Hematopoietic multipotent progenitor cell (in vitro differentiated cells): ENCODE data around the gene SYNDIG1. TPM values are rescaled to one million over a fixed set of nuclear protein-coding genes. Genes with fewer than 3 reads are reported as not detected.

ENCODE experiments used
- DNase-seq, 3 donors: peaks; one replicate each; pipeline ENCODE4 v3.0.0-alpha.2; 2011 to 2015; ENCODE audit warnings: low read depth in 2 of 3, low spot score in 2 of 3
- total RNA-seq: library from RNA; depleted of rRNA; stranded (reverse); fragments of >200 nt; gene quantifications from one replicate; pipeline ENCODE4 v1.2.3, GENCODE V29; 2012

SYNDIG1 gene
- total RNA-seq, 1 donor: under 0.01 TPM

DNA sequence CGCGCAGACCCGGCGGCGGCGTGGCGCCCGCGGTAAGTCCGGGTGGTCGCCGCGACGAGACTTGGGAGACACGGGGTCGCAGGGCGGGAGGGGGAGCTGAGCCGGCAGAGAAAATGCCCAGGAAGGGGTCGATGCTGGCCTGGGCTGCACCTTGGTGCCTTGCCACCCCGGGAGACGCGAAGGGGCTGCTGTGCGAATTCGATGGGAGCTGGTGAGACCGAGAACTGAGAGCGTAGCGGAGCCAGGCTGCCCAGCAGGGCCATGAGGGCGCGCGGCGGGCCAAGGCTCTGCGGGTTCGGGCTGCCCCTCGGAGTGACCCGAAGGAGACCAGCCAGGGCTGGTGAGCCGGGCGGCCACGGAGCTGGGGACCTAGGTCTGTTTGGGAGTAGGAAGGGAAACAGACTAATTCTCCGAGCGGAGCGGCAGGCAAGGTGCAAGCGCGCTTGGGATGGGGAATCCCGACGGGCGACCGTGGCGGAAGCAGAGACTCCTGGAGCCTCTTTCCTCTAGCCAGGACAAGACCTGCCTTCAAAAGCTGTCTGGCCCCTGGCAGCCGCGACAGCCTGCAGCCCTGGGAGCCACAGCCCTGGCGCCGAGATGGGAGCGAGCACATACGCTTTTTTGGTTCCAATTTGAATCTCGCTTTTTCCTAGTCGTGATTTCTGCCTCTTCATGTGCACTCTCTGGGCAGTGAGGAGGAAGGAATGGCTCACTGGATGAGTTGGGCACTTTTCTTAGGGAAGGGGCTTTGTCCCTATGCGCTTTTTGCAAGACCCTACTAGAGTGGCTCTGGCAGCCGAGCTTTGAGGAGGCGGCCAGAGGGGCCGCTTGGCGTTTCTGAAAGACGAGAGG lies 691 bp downstream of the SYNDIG1 start:
- DNase-seq: peak in 1 of 3 donors; percentile 21

DNA sequence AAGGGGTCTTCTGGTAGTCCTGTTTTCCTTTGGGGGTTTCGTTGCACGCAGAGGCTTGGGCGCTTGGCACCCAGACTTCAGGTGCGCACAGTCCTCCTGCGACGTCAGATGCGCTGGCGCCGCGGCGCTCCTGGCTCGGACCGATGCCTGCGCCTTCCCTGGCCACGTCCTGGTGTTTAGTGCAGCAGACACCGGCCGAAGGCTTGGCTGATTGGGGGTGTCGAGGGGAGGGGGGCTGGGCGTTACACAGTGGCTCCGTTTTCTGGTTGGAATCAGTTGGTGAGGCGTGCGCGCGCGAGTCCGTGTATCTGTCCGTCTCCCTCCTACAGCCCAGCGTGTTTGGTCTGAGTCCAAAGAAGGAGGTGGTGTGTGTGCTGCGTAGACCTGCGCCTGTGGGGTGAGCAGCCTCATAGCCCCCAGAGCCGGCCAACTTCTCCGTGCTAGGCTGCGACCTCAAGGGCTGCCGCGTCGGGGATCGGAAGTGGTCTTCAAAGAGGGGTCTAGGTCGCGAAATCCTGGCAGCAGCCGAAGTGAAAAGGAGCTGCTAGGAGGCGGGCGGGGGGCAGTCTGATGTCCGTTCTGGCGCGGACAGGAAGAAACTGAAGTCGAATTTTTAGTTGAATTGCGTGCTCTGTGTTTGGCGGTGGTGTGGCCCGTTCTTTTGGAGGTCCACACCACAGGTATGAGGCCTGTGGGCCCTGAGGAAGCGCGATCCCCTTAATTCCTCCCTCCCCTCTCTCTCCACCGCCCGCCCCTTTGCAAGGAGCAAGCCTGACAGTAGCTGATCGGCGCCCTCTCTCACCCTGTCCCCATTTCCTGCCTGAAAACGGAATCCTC lies 1.5 kb downstream of the SYNDIG1 start:
- DNase-seq: no peak

DNA sequence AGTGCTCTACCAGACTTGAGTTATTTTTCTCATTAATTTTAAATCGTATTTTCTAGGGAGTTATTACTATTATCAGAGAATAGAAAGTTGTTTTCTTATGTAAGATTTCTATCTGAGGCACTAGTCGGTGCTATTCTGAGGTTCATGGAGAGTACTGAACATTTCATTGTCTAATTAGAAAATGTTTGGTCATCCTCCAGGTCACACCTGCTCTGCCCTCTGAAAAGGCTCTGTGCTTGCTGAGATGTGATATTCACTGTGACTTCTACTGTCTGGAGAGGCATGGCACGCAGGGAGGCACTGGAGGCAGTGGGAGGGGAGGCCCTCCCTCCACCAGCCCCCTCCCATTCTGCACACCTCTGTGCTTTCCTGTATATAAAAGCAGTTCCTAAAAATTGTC lies 3.0 kb downstream of the SYNDIG1 start:
- DNase-seq: no peak

DNA sequence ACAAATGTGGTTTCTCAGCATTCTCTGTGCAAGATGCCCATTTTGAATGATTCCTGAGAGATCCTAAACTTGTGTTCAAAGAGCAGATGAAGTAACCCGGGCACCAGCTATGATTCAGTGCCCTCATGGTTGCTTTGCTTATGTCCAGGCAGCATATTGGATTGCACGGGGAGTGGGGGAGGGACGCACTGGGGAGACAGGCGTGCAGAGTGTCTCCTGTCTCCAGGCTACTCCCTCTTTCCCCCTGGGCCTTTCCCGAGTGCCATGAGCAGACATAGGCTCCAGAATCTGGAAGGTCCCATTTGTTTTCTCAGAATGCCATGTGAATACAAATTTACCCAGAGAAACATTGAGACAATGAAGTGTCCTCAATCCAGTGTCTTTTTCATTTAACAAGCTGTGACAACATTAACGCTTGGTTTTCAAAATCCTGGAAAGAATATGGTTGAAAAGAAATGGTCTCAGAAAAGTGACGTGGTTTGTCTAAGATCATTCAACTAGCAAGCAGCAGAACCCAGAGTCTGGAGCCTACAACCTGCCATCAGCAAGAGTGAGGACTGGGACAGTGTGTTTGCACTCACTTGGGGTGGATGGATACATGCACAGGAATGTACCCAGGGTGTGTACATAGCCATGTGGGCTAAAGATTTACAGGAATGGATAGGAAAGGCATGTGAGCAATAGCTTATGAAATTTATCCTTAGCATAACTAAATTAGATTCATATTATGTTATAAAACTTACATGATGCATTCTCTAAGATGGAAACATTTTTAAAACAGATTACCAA lies 4.2 kb downstream of the SYNDIG1 start:
- DNase-seq: no peak

GRCh38 chr20:24477831-24478547 lies 8.6 kb downstream of the SYNDIG1 start:
- no peak for DNase-seq

GRCh38 chr20:24478584-24478983 lies 9.2 kb downstream of the SYNDIG1 start:
- no peak for DNase-seq

GRCh38 chr20:24479106-24479505 lies 9.7 kb downstream of the SYNDIG1 start:
- DNase-seq: no peak

GRCh38 chr20:24479595-24479994 lies 10.2 kb downstream of the SYNDIG1 start:
- no peak for DNase-seq

DNA sequence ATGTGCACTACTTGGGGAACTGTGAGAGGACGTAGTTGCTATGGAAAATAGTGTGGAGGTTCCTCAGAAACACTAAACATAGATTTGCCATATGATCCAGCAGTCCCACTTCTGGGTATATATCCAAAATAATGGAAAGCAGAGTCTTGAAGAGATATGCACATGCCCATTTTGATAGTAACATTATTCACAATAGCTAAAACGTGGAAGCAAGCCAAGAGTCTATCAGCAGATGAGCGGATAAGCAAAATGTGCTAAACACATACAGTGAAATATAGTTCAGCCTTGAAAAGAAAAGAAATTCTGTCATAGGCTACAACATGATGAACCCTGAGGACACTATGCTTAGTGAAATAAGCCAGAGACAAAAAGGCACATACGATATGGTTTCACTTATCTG lies 11.1 kb downstream of the SYNDIG1 start:
- DNase-seq: no peak

GRCh38 chr20:24481173-24481572 lies 11.7 kb downstream of the SYNDIG1 start:
- no peak for DNase-seq

DNA sequence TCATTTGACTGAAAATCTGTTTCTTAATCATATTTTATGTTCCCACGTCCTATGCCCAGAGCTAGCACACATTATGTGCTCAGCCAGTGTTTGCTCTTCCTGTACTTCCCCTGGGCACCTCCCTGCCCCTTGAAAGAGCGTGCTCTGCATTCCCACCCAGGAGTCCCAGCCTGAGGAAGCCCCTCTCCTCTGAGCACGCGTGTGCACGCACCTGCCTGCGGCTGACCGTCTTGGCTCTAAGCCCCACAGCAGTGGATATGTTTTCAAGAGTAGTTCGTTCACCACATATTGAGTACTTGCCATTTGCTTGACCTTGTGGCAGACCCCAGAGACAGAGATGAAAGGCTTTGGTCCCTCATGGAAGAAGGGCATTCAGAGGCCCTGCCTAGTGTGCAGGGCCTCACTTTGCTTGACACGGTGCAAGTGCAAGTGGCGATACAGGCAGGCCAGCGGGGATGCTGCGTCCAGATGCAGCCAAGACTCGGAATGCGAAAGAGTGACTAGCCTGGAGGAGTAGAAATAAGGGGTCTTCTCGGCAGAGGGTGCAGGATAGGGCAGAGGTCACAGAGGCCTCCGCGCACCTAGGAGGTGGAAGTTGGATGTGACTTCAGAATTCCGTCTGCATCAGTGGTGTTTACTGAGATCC lies 14.1 kb downstream of the SYNDIG1 start:
- DNase-seq: no peak

DNA sequence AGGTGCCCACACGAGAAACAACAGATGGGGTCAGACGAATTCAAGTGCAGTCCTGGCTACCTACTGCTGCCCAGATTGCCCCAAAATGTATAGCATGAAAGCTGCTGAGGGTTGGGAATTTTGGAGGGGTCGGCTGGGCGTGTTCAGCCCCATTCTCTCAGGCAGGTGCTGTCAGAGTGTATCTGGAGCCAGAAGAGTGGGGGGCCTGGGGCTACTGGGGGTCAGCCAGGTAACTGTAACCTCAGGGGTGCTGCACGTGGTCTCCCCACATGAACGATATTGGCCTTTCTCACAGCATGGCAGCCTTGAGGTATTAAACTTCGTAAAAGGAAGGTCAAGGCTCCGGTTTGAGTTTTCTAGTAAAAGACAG lies 14.6 kb downstream of the SYNDIG1 start:
- DNase-seq: no peak

GRCh38 chr20:24485981-24486380 lies 16.6 kb downstream of the SYNDIG1 start:
- DNase-seq: no peak

DNA sequence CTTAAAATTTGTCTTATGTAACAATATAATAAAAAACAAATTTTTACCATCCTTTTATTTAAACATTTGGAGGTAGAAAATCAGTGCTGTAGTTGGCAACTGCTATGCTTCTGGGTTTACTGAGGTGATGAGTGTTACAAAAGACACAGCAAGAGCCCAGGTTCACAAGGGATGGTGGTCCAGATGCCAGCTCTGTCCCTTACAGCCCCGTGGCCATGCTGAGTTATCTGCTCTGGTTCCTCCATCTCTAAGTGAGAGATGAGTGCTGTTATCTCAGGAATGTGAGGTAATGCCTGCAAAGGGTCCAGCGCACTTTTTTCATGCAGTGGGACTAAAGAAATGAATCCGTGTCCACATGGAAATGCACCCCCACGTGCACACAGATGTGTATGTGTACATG lies 17.8 kb downstream of the SYNDIG1 start:
- no peak for DNase-seq

GRCh38 chr20:24487648-24488047 lies 18.2 kb downstream of the SYNDIG1 start:
- no peak for DNase-seq

DNA sequence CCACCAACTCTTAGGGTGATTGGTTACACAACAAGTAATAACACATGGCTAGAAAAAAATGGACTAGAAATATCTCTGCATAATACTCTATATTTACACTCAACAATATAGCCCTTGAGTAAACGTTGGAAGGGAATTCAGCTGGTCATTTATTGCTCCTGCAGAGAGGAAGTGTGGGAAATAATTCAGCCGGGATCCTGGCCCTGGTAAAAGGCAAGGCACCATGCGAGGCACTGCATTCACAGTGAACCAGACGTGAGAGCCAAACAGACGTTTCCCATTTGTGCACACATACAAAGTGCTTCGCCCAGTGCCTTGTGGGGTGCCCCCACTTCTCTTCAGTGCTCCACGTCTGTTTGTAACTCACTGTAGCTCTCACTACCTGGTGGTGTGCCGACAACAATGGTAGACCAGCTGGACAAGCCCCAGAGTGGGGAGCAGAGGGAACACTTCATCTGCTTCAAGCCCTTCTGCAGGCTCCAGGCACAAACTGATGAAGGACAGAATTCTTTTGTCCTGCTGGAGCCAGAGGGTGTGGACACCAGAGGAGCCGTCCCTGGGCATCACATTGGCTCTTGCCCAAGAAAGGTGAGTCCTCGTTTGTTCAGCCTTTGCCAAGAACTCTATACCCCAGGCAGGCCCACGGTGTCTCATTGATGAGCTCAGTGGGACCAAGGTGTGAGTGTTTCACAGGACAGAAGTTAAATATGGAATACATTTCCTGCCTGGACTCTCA lies 18.8 kb downstream of the SYNDIG1 start:
- DNase-seq: no peak

- no peak for DNase-seq
These were observed 19.4 kb downstream of the SYNDIG1 start for GRCh38 chr20:24488800-24489175.

- no peak for DNase-seq
These were observed 19.8 kb downstream of the SYNDIG1 start for GRCh38 chr20:24489193-24489592.

DNA sequence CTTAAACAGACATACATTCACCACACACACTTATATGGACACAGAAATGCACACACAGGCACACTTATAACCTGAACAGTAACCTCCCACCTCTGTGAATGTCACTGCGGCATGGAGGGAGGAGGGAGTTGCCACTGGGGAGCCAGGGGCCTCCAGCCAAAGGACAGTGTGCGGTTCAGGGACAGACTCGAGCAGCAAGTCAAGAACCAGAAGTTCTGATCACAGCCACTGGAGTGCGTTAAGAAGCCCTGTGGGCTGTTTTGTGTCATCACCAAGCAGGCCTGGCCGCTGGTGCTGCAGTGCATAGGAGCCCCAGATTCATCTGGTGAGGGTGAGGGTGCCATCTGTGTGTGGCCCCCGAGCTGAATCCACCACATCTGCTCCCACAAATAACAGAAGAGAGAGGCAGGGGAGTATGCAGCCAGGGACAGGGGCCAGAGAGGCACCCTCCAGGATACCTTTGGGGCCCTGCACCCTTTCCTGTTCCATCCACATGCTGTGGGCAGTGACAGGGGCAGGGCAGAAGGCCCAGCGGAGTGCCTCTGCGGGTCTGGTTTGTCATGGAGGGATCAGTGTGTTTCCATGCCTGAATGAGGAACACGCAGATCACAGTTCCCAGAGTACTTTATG lies 20.3 kb downstream of the SYNDIG1 start:
- no peak for DNase-seq
